Esophagus muscularis mucosa (tissue), 3 donors: ENCODE measurements around the gene SLC25A1.

Experiments used
- POLR2A ChIP-seq: fragments of 450-650 bp; IDR thresholded peaks from one replicate; pipeline ENCODE4 v1.6.1; 2017; ENCODE audit warnings: antibody characterized with exemption, moderate library complexity, mild to moderate bottlenecking, low read depth
- TF ChIP-seq, protein P1 (sequence below), 3 experiments: fragments of 200-600 bp in 2 of 3; fragments of 450-650 bp in 1 of 3; sonication (generic) in 2 of 3; IDR thresholded peaks; one replicate each; pipeline ENCODE4 v1.5.1; 2017 to 2019; ENCODE audit warnings: antibody characterized with exemption in 3 of 3, mild to moderate bottlenecking in 2 of 3, moderate library complexity in 1 of 3

DNA sequence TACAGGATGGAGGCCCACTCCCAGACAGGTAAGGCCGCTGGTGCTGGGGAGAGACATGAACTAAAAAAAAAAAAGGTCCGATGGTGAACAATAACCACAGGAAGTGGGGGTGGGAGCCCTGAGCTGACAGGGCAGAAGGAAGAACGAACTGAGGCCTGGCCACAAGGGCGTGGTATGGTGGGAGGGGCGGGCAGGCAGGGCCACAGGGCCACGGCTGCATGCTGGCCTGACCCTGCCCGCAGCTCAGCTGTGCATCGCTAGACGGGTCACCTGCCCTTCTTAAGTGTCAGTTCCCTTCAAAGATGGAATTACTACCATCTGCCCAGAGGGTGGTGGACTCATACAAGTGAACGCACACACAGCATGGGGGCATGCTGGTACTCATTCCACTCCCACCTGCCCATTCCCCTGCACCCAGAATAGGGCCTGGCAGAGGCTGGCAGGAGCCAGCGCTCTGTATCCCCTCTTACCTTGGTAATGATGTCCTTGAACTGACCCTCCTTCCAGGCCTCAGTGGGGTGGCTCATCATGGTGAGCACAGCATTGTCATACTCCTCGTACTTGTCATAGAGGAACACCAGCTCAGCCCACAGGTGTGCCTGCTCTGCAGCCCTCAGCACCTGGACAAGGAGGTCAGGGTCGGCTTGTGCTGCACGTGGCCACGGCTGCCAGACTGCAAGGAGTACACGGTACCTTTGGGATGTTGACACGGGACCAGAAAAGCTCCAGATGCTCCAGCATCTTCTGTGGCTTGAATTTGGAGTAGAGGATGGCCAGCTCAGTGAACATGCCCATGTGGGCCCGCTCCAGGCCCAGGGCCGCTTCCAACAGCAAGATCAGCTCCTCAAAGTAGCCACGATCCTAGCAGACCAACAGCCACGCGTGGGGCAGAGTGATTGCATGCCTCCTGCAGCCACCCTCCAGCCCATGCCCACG, 17.5 kb upstream of the SLC25A1 start:
- TF ChIP-seq, protein P1, sequence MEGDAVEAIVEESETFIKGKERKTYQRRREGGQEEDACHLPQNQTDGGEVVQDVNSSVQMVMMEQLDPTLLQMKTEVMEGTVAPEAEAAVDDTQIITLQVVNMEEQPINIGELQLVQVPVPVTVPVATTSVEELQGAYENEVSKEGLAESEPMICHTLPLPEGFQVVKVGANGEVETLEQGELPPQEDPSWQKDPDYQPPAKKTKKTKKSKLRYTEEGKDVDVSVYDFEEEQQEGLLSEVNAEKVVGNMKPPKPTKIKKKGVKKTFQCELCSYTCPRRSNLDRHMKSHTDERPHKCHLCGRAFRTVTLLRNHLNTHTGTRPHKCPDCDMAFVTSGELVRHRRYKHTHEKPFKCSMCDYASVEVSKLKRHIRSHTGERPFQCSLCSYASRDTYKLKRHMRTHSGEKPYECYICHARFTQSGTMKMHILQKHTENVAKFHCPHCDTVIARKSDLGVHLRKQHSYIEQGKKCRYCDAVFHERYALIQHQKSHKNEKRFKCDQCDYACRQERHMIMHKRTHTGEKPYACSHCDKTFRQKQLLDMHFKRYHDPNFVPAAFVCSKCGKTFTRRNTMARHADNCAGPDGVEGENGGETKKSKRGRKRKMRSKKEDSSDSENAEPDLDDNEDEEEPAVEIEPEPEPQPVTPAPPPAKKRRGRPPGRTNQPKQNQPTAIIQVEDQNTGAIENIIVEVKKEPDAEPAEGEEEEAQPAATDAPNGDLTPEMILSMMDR (IDR thresholded peaks at IDR 0.05), result no peak
- TF ChIP-seq POLR2A, result no peak
